ENCODE measurements around the gene SRRM4.

GRCh38 chr12:119136811-119137410 is 155.6 kb downstream of the SRRM4 start:
- TF ChIP-seq, protein P1, sequence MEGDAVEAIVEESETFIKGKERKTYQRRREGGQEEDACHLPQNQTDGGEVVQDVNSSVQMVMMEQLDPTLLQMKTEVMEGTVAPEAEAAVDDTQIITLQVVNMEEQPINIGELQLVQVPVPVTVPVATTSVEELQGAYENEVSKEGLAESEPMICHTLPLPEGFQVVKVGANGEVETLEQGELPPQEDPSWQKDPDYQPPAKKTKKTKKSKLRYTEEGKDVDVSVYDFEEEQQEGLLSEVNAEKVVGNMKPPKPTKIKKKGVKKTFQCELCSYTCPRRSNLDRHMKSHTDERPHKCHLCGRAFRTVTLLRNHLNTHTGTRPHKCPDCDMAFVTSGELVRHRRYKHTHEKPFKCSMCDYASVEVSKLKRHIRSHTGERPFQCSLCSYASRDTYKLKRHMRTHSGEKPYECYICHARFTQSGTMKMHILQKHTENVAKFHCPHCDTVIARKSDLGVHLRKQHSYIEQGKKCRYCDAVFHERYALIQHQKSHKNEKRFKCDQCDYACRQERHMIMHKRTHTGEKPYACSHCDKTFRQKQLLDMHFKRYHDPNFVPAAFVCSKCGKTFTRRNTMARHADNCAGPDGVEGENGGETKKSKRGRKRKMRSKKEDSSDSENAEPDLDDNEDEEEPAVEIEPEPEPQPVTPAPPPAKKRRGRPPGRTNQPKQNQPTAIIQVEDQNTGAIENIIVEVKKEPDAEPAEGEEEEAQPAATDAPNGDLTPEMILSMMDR (conservative IDR thresholded peaks at IDR 0.05; ENCODE audit: low read depth, low read length), result no peak
- TF ChIP-seq EZH2 (IDR thresholded peaks at IDR 0.05; ENCODE audit: low read length, unreplicated experiment) (no peak), EZH2phosphoT487 (IDR thresholded peaks at IDR 0.05; ENCODE audit: borderline replicate concordance, low read length) (no peak)
